ENCODE results near the gene ZNF212. TPM values are rescaled to one million over a fixed set of nuclear protein-coding genes. Genes with fewer than 3 reads are reported as not detected.

ZNF212 gene
- total RNA-seq, 2 experiments from 2014 or later = 14.6 to 15.5 TPM

DNA sequence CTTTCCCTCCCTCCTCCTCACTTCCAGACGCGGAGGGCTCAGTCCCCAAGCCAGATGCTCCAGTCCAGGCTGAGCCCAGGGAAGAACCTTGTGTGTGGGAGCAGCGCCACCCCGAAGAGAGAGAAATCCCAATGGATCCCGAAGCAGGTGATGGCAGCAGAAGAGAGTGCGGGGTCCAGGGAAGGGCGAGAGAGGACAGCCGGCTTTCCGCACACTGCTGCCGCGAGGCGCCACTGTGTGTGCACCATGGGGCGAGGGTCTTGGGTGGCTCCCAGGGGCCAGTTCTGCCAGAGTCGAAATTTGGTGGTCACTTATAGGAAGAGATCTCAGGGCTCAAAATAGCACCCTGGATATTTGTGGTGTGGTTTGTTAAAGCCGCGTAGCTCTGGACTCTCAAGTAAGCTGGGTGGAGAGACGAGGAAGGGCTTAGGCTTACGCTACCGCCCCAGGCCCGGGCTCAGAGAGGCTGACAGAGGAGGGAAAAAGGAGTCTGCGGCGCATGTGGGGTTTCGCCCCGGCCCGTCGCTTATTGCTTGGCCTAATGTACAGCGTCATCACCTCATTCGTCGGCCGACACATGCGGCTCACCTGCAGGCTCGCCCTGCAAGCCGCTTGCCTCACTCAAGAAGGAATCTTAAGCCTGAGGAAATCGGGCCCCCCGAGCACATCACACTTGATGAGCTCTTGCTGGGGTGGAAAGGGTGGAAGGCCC lies 32.0 kb upstream of the ZNF212 start:
- Mint-ChIP-seq H3K4me1 (peaks cover 7% of the 10 kb centered on the region), H3K27me3 (no peaks in the 10 kb centered on the region), H3K27ac (no peak overlapping the region), H3K4me3 (no peak overlapping the region), H3K36me3 (peaks cover 38% of the 10 kb centered on the region), H3K9me3 (no peaks in the 10 kb centered on the region)
- ATAC-seq (ENCODE audit: low read depth) (no peak), DNase-seq (no peak)
- POLR2A ChIA-PET = no interaction called here

DNA sequence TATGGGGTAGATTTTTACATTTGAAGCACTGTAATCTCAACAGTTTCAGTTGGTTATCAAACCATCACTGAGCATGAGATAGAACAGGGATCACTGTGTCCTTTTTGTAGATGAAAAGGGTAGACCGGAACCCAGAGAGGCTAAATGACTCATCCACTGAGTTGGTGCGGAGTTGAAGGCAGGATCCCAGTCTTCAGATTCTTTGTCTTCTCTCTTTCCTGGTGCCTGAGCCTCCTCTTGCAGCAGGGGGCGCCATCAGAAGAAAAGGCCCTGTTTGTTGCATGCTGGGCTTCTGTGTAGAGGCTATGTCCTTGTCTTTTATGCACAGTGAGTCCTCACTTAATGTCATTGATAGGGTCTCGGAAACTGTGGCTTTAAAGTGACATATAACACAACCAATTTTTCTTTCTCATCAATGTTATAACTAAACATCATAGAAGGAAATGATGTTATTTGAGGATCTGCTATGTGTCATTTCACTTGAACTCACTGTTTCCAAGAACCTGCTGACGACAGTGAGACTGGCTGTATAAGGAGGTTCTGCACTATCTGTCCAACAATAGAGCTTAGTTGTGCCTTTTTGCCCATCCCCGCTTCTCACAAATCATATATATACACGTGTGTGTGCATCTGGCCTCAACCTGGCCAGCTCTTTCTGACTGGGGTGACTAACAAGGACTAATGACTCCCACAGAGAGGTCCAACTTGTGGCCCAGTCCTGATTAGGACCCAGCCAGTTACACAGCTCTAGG lies 29.8 kb upstream of the ZNF212 start:
- ATAC-seq (ENCODE audit: low read depth) (peak; percentile 78), DNase-seq (peak; percentile 67)
- no peaks in the 10 kb centered on the region for H3K27me3 Mint-ChIP-seq
- H3K4me1 Mint-ChIP-seq = peaks cover 3% of the 10 kb centered on the region
- H3K27ac Mint-ChIP-seq = no peak overlapping the region
- H3K4me3 Mint-ChIP-seq = no peak overlapping the region
- peaks cover 32% of the 10 kb centered on the region for H3K36me3 Mint-ChIP-seq
- no peaks in the 10 kb centered on the region for H3K9me3 Mint-ChIP-seq
- POLR2A ChIA-PET = interaction anchor here (0.6 kb wide), 1 partner anchor 82 kb away, joined by 4 read pairs; no protein-coding TSS in a partner anchor

DNA sequence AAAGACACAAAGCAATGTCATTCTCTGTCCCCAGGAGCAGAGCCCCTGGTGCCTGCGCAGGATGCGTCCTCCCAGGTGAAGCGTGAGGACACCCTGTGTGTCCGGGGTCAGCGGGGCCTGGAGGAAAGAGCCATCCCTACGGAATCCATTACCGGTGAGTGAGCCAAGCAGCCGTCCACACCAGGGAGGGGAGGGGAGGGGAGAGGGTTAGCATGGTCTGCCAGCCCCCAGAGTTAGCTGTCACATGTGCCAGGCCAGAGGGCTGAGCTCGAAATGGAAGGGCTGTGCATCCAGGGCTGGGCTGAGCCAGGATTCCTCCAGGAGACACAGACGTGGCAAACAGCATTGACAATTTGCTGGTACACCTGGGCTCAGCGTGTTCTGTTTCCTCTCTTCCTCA lies 28.9 kb upstream of the ZNF212 start:
- Mint-ChIP-seq H3K27me3 (no peaks in the 10 kb centered on the region), H3K4me3 (no peak overlapping the region), H3K4me1 (peaks cover 3% of the 10 kb centered on the region), H3K36me3 (peaks cover 30% of the 10 kb centered on the region), H3K27ac (no peak overlapping the region), H3K9me3 (no peaks in the 10 kb centered on the region)
- no peak for ATAC-seq (ENCODE audit: low read depth)
- no peak for DNase-seq
- POLR2A ChIA-PET = no interaction called here

DNA sequence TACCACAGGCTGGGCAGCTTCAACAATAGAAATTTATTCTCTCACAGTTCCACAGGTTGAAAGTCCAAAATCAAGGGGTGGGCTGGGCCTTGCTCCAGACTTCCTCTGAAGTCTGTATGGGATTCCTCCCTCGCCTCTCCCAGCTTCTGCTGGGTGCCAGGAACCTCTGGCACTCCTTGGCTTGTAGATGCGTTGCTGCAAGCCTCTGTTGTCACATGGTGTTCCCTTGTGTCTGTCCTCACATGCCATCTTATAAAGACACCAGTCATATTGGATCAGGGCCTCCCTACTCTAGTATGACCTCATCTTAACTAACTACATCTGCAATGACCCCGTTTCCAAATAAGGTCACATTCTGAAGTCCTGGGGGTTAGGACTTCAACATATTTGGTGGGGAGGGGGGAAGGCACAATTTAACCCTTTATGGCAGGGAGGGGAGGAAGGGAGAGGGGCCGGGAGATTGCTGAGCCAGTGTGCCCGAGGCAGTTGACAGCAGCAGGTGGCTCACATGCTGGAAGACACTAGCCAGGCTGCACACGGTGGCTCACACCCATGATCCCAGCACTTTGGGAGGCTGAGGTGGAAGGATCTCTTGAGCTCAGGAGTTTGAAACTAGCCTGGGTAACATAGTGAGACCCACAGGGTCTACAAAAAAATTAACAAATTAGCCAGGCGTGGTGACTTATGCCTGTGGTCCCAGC lies 25.3 kb upstream of the ZNF212 start:
- H3K27me3 Mint-ChIP-seq = no peaks in the 10 kb centered on the region
- POLR2A ChIA-PET = no interaction called here
- no peak for ATAC-seq (ENCODE audit: low read depth)
- no peak for DNase-seq
- no peaks in the 10 kb centered on the region for H3K9me3 Mint-ChIP-seq
- peaks cover 31% of the 10 kb centered on the region for H3K36me3 Mint-ChIP-seq
- H3K27ac Mint-ChIP-seq = no peak overlapping the region
- H3K4me1 Mint-ChIP-seq = peaks cover 3% of the 10 kb centered on the region
- no peak overlapping the region for H3K4me3 Mint-ChIP-seq

DNA sequence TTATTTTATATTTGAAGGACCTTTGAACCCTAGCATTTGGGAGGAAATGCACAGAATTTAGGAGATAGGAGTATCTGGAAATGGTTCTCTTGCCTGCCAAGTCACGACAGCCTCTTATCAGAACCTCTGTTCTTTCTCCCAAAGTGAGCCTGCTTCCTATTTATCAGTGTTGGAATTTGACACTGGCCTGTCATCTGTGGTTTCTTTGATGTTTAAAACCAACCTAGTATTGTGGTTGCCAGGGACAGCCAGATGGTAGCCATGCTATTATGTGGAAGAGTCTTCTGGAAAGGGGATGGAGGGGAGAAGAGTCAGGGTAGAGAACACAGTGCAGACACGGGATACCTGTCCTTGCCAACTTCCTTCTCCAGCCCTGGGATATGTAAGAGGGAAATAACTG lies 23.0 kb upstream of the ZNF212 start:
- ATAC-seq (ENCODE audit: low read depth) = no peak
- DNase-seq = no peak
- Mint-ChIP-seq H3K9me3 (no peaks in the 10 kb centered on the region), H3K36me3 (peaks cover 36% of the 10 kb centered on the region), H3K4me3 (no peak overlapping the region), H3K4me1 (no peaks in the 10 kb centered on the region), H3K27me3 (no peaks in the 10 kb centered on the region), H3K27ac (no peak overlapping the region)
- POLR2A ChIA-PET = no interaction called here

DNA sequence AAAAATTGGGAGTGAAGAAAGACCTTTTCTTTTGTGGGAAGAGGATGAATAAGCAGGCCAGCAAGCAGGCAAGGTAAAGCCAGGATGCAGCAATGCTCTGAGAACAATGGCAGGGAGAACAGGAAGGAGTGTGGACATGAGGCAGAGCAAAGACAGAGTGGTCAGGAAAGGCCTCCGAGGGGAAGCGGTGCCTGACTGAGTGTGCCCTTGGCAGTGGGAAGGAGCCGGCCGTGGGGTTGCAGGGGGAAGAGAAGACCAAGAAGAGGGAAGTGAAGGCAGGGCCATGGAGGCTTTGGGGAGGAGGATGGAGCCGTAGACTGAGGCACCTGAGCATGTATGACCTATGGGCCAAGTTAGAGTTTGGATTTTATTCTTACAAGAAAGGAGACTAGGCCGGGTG lies 21.9 kb upstream of the ZNF212 start:
- DNase-seq = no peak
- Mint-ChIP-seq H3K27me3 (no peaks in the 10 kb centered on the region), H3K27ac (no peak overlapping the region), H3K36me3 (peaks cover 34% of the 10 kb centered on the region), H3K9me3 (no peaks in the 10 kb centered on the region), H3K4me1 (no peaks in the 10 kb centered on the region), H3K4me3 (no peak overlapping the region)
- POLR2A ChIA-PET = no interaction called here
- ATAC-seq (ENCODE audit: low read depth) = no peak

DNA sequence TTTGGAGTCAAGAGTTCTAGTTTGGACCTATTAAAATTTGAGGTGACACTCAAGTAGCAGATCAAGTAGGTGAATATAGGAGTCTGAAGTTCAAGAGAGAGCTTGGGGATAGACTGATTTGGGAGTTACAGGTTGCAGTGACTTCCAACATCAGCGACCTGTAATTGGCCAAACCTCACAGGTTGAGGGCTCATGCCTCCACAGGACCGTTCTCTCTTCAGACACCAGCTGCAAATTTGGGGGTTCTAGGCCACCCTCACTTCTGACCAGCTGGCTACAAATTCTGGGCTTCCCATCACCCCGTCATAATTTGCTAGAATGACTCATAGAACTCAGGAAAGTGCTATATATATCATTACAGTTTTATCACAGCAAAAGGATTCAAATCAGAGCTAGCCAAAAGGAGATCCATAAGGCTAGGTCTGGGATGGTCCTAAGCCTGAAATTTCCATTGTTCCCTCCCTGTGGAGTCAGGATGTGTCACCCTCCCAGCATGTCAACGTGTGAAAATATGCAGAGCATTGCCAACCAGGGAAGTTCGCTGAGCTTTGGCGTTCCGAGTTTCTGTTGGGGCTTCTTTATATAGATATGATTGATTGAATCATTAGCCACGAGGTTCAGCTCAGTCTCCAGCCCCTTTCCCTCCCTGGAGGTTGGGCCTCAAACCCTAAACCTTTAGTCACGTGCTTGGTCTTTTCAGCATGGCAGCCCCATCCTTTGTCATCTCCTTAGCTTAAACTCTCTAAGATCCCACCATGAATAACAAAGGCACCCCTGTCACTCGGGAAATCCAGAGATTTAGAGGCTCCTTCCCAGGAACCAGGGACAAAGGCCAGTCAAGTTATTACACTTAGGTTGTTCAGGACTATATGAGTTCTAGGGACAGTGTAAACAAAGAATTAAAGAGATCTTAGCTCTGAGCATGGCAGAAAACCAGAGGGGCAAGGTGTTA lies 20.7 kb upstream of the ZNF212 start:
- no peaks in the 10 kb centered on the region for H3K27me3 Mint-ChIP-seq
- ATAC-seq (ENCODE audit: low read depth) (no peak), DNase-seq (no peak)
- H3K9me3 Mint-ChIP-seq = no peaks in the 10 kb centered on the region
- H3K4me1 Mint-ChIP-seq = no peaks in the 10 kb centered on the region
- peaks cover 34% of the 10 kb centered on the region for H3K36me3 Mint-ChIP-seq
- H3K4me3 Mint-ChIP-seq = no peak overlapping the region
- POLR2A ChIA-PET = no interaction called here
- no peak overlapping the region for H3K27ac Mint-ChIP-seq

DNA sequence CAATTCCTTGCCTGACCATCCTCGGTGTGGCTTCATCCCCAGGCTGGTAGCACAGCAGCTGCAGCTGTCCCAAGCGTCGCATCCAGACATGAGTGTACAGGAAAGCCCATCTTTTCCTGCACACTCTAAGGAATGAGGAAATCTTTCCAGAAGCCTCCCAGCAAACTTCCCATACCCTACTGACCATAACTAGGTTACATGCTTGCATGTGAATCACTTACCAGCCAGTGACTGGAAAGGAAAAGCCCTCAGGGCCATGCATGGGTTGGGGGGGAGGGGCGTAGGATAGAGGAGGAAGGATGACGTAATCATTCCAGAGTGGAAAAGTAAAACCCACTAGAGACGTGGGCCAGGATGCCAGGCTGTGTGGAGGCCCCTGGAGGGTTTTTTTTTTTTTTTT lies 18.9 kb upstream of the ZNF212 start:
- Mint-ChIP-seq H3K27me3 (no peaks in the 10 kb centered on the region), H3K4me3 (no peak overlapping the region), H3K36me3 (peaks cover 34% of the 10 kb centered on the region), H3K27ac (no peak overlapping the region), H3K4me1 (no peaks in the 10 kb centered on the region), H3K9me3 (no peaks in the 10 kb centered on the region)
- POLR2A ChIA-PET = no interaction called here
- no peak for DNase-seq
- ATAC-seq (ENCODE audit: low read depth) = no peak

DNA sequence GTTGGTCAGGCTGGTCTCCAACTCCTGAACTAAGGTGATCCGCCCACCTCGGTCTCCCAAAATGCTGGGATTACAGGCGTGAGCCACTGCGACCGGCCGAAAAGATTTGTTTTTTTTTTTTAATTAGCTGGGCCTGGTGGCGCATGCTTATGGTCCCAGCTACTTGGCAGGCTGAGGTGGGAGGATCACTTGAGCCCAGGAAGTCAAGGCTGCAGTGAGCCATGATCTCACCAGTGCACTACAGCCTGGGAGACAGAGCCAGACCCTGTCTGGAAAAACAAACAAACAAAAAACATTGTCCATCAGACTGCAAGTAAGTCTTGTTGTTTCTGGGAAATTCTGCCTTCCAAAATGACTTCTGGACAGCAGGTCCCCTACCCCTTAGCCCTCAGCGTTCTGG lies 16.3 kb upstream of the ZNF212 start:
- no peak overlapping the region for H3K27ac Mint-ChIP-seq
- H3K27me3 Mint-ChIP-seq = no peaks in the 10 kb centered on the region
- no peak for DNase-seq
- ATAC-seq (ENCODE audit: low read depth) = no peak
- H3K4me1 Mint-ChIP-seq = no peaks in the 10 kb centered on the region
- POLR2A ChIA-PET = no interaction called here
- peaks cover 33% of the 10 kb centered on the region for H3K36me3 Mint-ChIP-seq
- no peak overlapping the region for H3K4me3 Mint-ChIP-seq
- no peaks in the 10 kb centered on the region for H3K9me3 Mint-ChIP-seq

DNA sequence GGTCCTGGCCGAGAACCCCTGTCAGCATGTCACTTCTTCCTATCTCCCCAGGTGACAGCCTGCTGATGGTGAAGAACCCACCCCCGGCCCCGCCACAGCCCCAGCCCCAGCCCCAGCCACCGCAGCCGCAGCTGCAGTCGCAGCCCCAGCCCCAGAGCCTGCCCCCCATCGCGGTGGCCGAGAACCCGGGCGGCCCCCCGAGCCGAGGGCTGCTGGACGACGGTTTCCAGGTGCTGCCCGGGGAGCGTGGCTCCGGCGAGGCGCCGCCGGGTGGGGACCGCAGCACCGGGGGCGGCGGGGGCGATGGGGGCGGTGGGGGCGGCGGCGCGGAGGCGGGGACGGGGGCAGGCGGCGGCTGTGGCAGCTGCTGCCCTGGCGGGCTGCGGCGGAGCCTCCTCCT lies 15.7 kb upstream of the ZNF212 start:
- POLR2A ChIA-PET = no interaction called here
- Mint-ChIP-seq H3K4me3 (no peak overlapping the region), H3K36me3 (peaks cover 29% of the 10 kb centered on the region), H3K27ac (no peak overlapping the region), H3K9me3 (no peaks in the 10 kb centered on the region), H3K4me1 (no peaks in the 10 kb centered on the region), H3K27me3 (no peaks in the 10 kb centered on the region)
- no peak for DNase-seq
- ATAC-seq (ENCODE audit: low read depth) = no peak

DNA sequence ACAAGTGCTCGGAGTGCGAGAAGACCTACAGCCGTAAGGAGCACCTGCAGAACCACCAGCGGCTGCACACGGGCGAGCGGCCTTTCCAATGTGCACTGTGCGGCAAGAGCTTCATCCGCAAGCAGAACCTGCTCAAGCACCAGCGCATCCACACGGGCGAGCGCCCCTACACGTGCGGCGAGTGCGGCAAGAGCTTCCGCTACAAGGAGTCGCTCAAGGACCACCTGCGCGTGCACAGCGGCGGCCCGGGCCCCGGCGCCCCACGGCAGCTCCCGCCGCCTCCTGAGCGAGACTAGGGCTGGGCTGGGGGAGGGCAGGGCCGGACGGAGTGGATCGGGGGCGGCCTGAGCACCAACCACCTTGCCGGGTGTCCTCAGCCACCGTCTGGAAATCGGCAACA lies 15.1 kb upstream of the ZNF212 start:
- POLR2A ChIA-PET = no interaction called here
- no peak overlapping the region for H3K27ac Mint-ChIP-seq
- H3K27me3 Mint-ChIP-seq = no peaks in the 10 kb centered on the region

DNA sequence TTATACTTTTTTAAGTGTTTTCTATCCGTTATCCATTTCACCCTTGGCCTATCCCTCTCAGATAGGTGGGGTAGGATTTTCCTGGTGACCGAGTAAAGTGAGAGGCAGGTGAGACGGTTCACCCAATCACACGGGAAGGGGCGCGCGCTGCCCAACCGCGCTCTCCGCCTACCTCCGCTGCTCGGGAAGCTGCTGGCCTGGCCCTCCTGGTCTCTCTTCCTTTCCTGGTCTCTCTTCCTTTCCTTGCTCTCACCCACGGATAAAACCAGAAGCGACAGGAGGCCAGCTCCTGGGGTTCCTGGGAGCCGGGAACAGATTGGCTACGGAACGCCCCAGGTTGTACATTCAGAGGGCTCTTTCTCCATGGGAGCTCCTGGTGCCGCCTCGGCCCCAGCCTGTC lies 14.3 kb upstream of the ZNF212 start:
- H3K4me1 Mint-ChIP-seq = no peaks in the 10 kb centered on the region
- POLR2A ChIA-PET = no interaction called here
- no peak overlapping the region for H3K4me3 Mint-ChIP-seq
- no peaks in the 10 kb centered on the region for H3K27me3 Mint-ChIP-seq
- ATAC-seq (ENCODE audit: low read depth) (no peak), DNase-seq (no peak)
- no peaks in the 10 kb centered on the region for H3K9me3 Mint-ChIP-seq
- no peak overlapping the region for H3K27ac Mint-ChIP-seq
- H3K36me3 Mint-ChIP-seq = peaks cover 19% of the 10 kb centered on the region

More for the DNA sequence above, 15.1 kb upstream of the ZNF212 start:
- no peak overlapping the region for H3K4me3 Mint-ChIP-seq
- H3K36me3 Mint-ChIP-seq = peaks cover 23% of the 10 kb centered on the region
- no peak for DNase-seq
- no peaks in the 10 kb centered on the region for H3K9me3 Mint-ChIP-seq
- no peak for ATAC-seq (ENCODE audit: low read depth)
- H3K4me1 Mint-ChIP-seq = no peaks in the 10 kb centered on the region

DNA sequence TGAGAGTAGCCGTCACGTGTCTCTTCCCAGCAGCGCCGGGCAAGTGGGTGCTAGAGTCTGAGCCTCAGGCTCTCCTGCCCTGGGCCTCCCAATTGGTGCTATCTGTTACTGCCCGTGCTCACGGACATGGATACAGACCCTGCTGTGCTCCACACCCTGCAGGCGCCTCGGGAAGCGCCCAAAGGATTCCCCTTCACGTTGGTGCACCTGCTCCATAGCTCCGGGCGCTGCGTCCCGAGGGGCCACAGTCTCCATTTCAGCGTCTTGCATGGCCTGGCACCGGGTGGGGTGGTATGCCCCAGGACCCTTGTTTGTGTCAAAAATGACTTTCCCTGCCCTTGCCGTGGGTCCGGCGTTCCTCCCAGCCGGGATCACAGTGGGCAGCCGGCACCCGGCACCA lies 13.8 kb upstream of the ZNF212 start:
- Mint-ChIP-seq H3K27me3 (no peaks in the 10 kb centered on the region), H3K4me3 (no peak overlapping the region), H3K36me3 (peaks cover 19% of the 10 kb centered on the region), H3K9me3 (no peaks in the 10 kb centered on the region), H3K27ac (no peak overlapping the region), H3K4me1 (no peaks in the 10 kb centered on the region)
- DNase-seq (no peak), ATAC-seq (ENCODE audit: low read depth) (no peak)
- POLR2A ChIA-PET = no interaction called here

Data from activated naive CD8-positive, alpha-beta T cell treated with anti-CD3 and anti-CD28 coated beads, Interleukin-2, amount 10 ng/mL, durations not matched to agents 7 days and 5 days (primary cell).